H9 (cell line): Measurements from ENCODE around the gene PWWP2B. TPM values are rescaled to one million over a fixed set of nuclear protein-coding genes. Genes with fewer than 3 reads are reported as not detected.
A peak's percentile ranks its signal among the peaks of the same experiment; 100 is the strongest.

Experiments
- DNase-seq: peaks from one replicate; pipeline ENCODE4 v3.0.0-alpha.2; 2017
- H2AFZ ChIP-seq: one replicate; pipeline ENCODE4 v1.6.1; 2013; ENCODE audit warnings: mild to moderate bottlenecking, low read length, control low read depth, moderate library complexity
- H2AK5ac ChIP-seq: 2 replicates; pipeline ENCODE4 v1.6.1; 2013; ENCODE audit warnings: low read length, control low read depth, mixed read lengths; ENCODE audit not compliant: insufficient read length
- H2BK120ac ChIP-seq: one replicate; pipeline ENCODE4 v1.6.1; 2013; ENCODE audit warnings: low read depth, mild to moderate bottlenecking, low read length, control low read depth, inconsistent platforms; ENCODE audit not compliant: poor library complexity, severe bottlenecking
- H2BK12ac ChIP-seq: 2 replicates; pipeline ENCODE4 v1.6.1; 2013; ENCODE audit warnings: low read length, control low read depth, mixed read lengths, low read depth; ENCODE audit not compliant: insufficient read length
- H2BK15ac ChIP-seq: 2 replicates; pipeline ENCODE4 v1.6.1; 2013; ENCODE audit warnings: low read depth, low read length, control low read depth
- H2BK20ac ChIP-seq: one replicate; pipeline ENCODE4 v1.6.1; 2013; ENCODE audit warnings: low read depth, mild to moderate bottlenecking, low read length, control low read depth, inconsistent platforms; ENCODE audit not compliant: poor library complexity, severe bottlenecking
- H2BK5ac ChIP-seq: 2 replicates; pipeline ENCODE4 v1.6.1; 2013; ENCODE audit warnings: low read length, control low read depth, mixed read lengths; ENCODE audit not compliant: insufficient read length
- H3K14ac ChIP-seq: 2 replicates; pipeline ENCODE4 v1.6.1; 2013; ENCODE audit warnings: low read length, control low read depth; ENCODE audit not compliant: insufficient read depth
- H3K18ac ChIP-seq: 2 replicates; pipeline ENCODE4 v1.6.1; 2013; ENCODE audit warnings: low read depth, mild to moderate bottlenecking, mixed read lengths, low read length, control low read depth; ENCODE audit not compliant: insufficient read length
- H3K23ac ChIP-seq: 2 replicates; pipeline ENCODE4 v1.6.1; 2013; ENCODE audit warnings: low read length, control low read depth, mixed read lengths, low read depth; ENCODE audit not compliant: insufficient read length
- H3K23me2 ChIP-seq: 2 replicates; pipeline ENCODE4 v1.6.1; 2013; ENCODE audit warnings: low read depth, mild to moderate bottlenecking, mixed read lengths, low read length, control low read depth; ENCODE audit not compliant: insufficient read length, poor library complexity, severe bottlenecking
- H3K27ac ChIP-seq: 2 replicates; pipeline ENCODE4 v1.5.1; 2013; ENCODE audit warnings: low read length, control low read depth, mixed read lengths, low read depth; ENCODE audit not compliant: insufficient read length
- H3K27me3 ChIP-seq: 2 replicates; pipeline ENCODE4 v1.6.1; 2013; ENCODE audit warnings: low read length, control low read depth, inconsistent platforms; ENCODE audit not compliant: insufficient read depth
- H3K4ac ChIP-seq: 2 replicates; pipeline ENCODE4 v1.6.1; 2013; ENCODE audit warnings: low read depth, mild to moderate bottlenecking, control low read depth, inconsistent platforms, low read length, moderate library complexity
- H3K4me1 ChIP-seq: 2 replicates; pipeline ENCODE4 v1.6.1; 2013; ENCODE audit warnings: low read length, control low read depth, inconsistent platforms; ENCODE audit not compliant: insufficient read depth
- H3K4me2 ChIP-seq: 2 replicates; pipeline ENCODE4 v1.6.1; 2013; ENCODE audit warnings: low read length, control low read depth, mixed read lengths; ENCODE audit not compliant: insufficient read length, insufficient read depth
- H3K56ac ChIP-seq: 2 replicates; pipeline ENCODE4 v1.6.1; 2013; ENCODE audit warnings: low read depth, mild to moderate bottlenecking, mixed read lengths, low read length, control low read depth; ENCODE audit not compliant: insufficient read length
- H3K79me1 ChIP-seq: 2 replicates; pipeline ENCODE4 v1.6.1; 2013; ENCODE audit warnings: low read depth, mild to moderate bottlenecking, moderate library complexity, low read length, control low read depth, inconsistent platforms; ENCODE audit not compliant: insufficient read depth, poor library complexity, severe bottlenecking
- H3K79me2 ChIP-seq: 2 replicates; pipeline ENCODE4 v1.6.1; 2013; ENCODE audit warnings: low read length, control low read depth, inconsistent platforms; ENCODE audit not compliant: insufficient read depth
- H3K9ac ChIP-seq: 2 replicates; pipeline ENCODE4 v1.6.1; 2013; ENCODE audit warnings: low read length, control low read depth, mixed read lengths; ENCODE audit not compliant: insufficient read length; ENCODE audit errors: extremely low read depth
- H3K9me3 ChIP-seq: one replicate; pipeline ENCODE4 v1.6.1; 2013; ENCODE audit warnings: low read depth, low read length, inconsistent platforms; ENCODE audit not compliant: control insufficient read depth
- H3T11ph ChIP-seq: one replicate; pipeline ENCODE4 v1.6.1; 2013; ENCODE audit warnings: mild to moderate bottlenecking, low read length, control low read depth, inconsistent platforms
- H4K20me1 ChIP-seq: one replicate; pipeline ENCODE4 v1.6.1; 2013; ENCODE audit not compliant: control insufficient read depth, insufficient read length, insufficient read depth
- H4K5ac ChIP-seq: 2 replicates; pipeline ENCODE4 v1.6.1; 2013; ENCODE audit warnings: low read depth, mild to moderate bottlenecking, mixed read lengths, low read length, control low read depth; ENCODE audit not compliant: insufficient read length
- H4K8ac ChIP-seq: replicated peaks from 2 replicates; pipeline ENCODE4 v1.6.1; 2013; ENCODE audit warnings: low read length, control low read depth, mixed read lengths, low read depth; ENCODE audit not compliant: insufficient read length
- H4K91ac ChIP-seq: 2 replicates; pipeline ENCODE4 v1.6.1; 2013; ENCODE audit warnings: low read depth, mild to moderate bottlenecking, moderate library complexity, mixed read lengths, low read length, control low read depth; ENCODE audit not compliant: insufficient read length
- H3K27ac Mint-ChIP-seq, 3 experiments: 2 replicates in 2 of 3; 3 replicates in 1 of 3; pipeline ENCODE4 v1.8.0; 2020 to 2021; ENCODE audit warnings: mixed read lengths in 3 of 3, mild to moderate bottlenecking in 1 of 3, moderate library complexity in 1 of 3
- H3K27me3 Mint-ChIP-seq: 2 replicates; pipeline ENCODE4 v1.8.0; 2021; ENCODE audit warnings: low read depth, mild to moderate bottlenecking, moderate library complexity, mixed read lengths
- H3K36me3 Mint-ChIP-seq, 3 experiments: 2 replicates in 2 of 3; 3 replicates in 1 of 3; pipeline ENCODE4 v1.8.0; 2020 to 2021; ENCODE audit warnings: low read depth in 3 of 3, mixed read lengths in 3 of 3; ENCODE audit not compliant: insufficient read depth in 1 of 3
- H3K4me1 Mint-ChIP-seq, 2 experiments: 2 replicates each; pipeline ENCODE4 v1.8.0; 2020; ENCODE audit warnings: mixed read lengths in 2 of 2
- H3K4me3 Mint-ChIP-seq, 2 experiments: 2 replicates in 1 of 2; 3 replicates in 1 of 2; pipeline ENCODE4 v1.8.0; 2020 to 2021; ENCODE audit warnings: mild to moderate bottlenecking in 2 of 2, mixed read lengths in 2 of 2, moderate library complexity in 1 of 2
- H3K9me3 Mint-ChIP-seq, 2 experiments: 2 replicates in 1 of 2; 3 replicates in 1 of 2; pipeline ENCODE4 v1.8.0; 2020; ENCODE audit warnings: mild to moderate bottlenecking in 2 of 2, mixed read lengths in 2 of 2, moderate library complexity in 1 of 2
- CTCF ChIP-seq: fragments of 200-600 bp; sonication (generic); conservative IDR thresholded peaks from 3 replicates; pipeline ENCODE4 v1.8.0; 2021; ENCODE audit warnings: antibody characterized with exemption, mild to moderate bottlenecking
- WGBS: extraction: QIAGEN DNeasy Blood & Tissue Kit; methylation state at CpG from one replicate; pipeline ENCODE4 v1.1.7; 2013; ENCODE audit warnings: missing lambda C conversion rate, low lambda C conversion rate, mixed read lengths; ENCODE audit not compliant: insufficient read length; ENCODE audit errors: extremely low coverage; 5-methylcytosine and 5-hydroxymethylcytosine counted together
- total RNA-seq: library from RNA; stranded (reverse); gene quantifications from 2 replicates; pipeline ENCODE4 v1.2.1, GENCODE V29; 2021

Gene PWWP2B
- total RNA-seq, 1 experiment from 2014 or later: 10.0 TPM

GRCh38 chr10:132355297-132355696 is 41.7 kb upstream of the PWWP2B start:
- Histone ChIP-seq H2BK20ac (no peak overlapping the region), H4K91ac (no peak overlapping the region), H3K23ac (no peak overlapping the region), H3K18ac (no peak overlapping the region), H3T11ph (no peak overlapping the region), H3K27me3 (no peaks in the 10 kb centered on the region), H3K4me2 (no peak overlapping the region), H3K4ac (no peak overlapping the region), H3K9ac (no peak overlapping the region), H2AK5ac (no peak overlapping the region), H4K20me1 (no peaks in the 10 kb centered on the region), H3K79me2 (no peaks in the 10 kb centered on the region), H3K9me3 (no peaks in the 10 kb centered on the region), H3K79me1 (no peaks in the 10 kb centered on the region), H3K14ac (no peak overlapping the region), H3K56ac (no peak overlapping the region), H4K5ac (no peak overlapping the region), H2AFZ (no peak overlapping the region), H2BK120ac (no peak overlapping the region), H2BK15ac (no peak overlapping the region), H3K23me2 (no peaks in the 10 kb centered on the region), H3K4me1 (no peaks in the 10 kb centered on the region), H3K27ac (no peak overlapping the region), H2BK5ac (no peak overlapping the region), H2BK12ac (no peak overlapping the region), H4K8ac (no peak overlapping the region)
- no CpG with 5 or more reads among the region's 17 CpGs for WGBS
- no peak for DNase-seq
- no peak overlapping the region for H3K4me3 Mint-ChIP-seq
- no peak for TF ChIP-seq CTCF
- H3K9me3 Mint-ChIP-seq: peaks cover 3 to 7% of the 10 kb centered on the region in 2 experiments; a peak in 4 of 5 replicates
- H3K27ac Mint-ChIP-seq: peak overlapping the region in 2 of 3 experiments; percentile 16 to 80; a peak in 1 of 7 replicates
- H3K27me3 Mint-ChIP-seq: peaks cover 5% of the 10 kb centered on the region
- H3K4me1 Mint-ChIP-seq: peaks cover 2 to 6% of the 10 kb centered on the region in 2 experiments; a peak in 2 of 4 replicates
- H3K36me3 Mint-ChIP-seq: peaks cover 0 to 4% (median 0%) of the 10 kb centered on the region in 3 experiments; a peak in 3 of 7 replicates
